Measurements from ENCODE around the gene TOPBP1. TPM values are rescaled to one million over a fixed set of nuclear protein-coding genes. Genes with fewer than 3 reads are reported as not detected.
"Not testable (repeated sequence)": the region's sequence is repeated elsewhere in the genome, so short reads cannot be mapped to it uniquely, and the experiment has no call there.

Gene TOPBP1
- total RNA-seq, 1 donor from 2014 or later, result 10.6 TPM

DNA sequence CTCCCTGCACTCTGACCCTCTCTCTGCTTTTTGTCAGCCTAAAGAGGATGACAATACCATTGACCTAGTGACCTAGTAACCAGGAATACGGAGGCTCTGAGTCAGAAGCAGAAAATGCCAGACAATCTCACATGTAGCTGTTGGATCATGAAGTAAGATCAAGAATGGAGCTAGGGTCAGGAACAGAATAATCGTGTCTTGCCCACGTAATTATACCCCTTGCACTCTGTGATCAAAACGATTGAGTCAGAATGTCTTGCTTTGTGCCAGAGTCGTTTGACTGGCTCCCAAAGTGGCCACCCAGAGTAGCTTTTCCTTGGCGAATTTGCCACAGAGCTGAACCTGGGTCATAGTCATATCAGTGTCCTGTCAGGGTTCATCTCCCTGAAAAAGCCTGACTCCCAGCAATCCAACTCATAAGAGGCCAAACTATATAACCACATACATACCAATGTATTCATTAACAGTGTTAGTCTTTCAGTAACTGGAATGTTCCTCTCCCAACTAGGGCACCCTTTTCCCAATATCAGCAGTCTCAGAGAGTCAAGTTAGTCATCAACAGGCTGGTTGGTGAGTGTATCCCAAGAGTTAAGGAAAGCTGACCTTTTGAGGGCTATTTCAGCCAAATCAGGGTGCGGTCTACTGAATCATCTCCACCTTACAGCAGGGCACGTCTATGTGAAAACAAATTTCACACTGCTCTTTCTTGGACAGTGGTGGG is 93.3 kb downstream of the TOPBP1 start:
- Histone ChIP-seq H3K4me3 (no peak overlapping the region), H3K27ac (peak overlapping the region; percentile 5 to 83), H3K9me3 (no peaks in the 10 kb centered on the region), H3K36me3 (no peaks in the 10 kb centered on the region), H3K27me3 (no peaks in the 10 kb centered on the region), H3K4me1 (peaks cover 8 to 23% of the 10 kb centered on the region in 2 donors)
- TF ChIP-seq CTCF (IDR thresholded peaks at IDR 0.05), result no peak
- DNase-seq (ENCODE audit: low spot score in 2 of 2), result no peak
- intact Hi-C loops (cut with DNase I), result loop anchor here (2.0 kb wide), 1 partner anchor 20 kb away; no protein-coding TSS in a partner anchor

GRCh38 chr3:133563816-133564215 is 97.9 kb downstream of the TOPBP1 start:
- intact Hi-C loops (cut with DNase I), result no loop called here

GRCh38 chr3:133563186-133563591 is 98.6 kb downstream of the TOPBP1 start:
- Histone ChIP-seq H3K36me3 (no peaks in the 10 kb centered on the region), H3K4me1 (no peaks in the 10 kb centered on the region), H3K27ac (no peak overlapping the region), H3K4me3 (no peak overlapping the region), H3K9me3 (no peaks in the 10 kb centered on the region), H3K27me3 (no peaks in the 10 kb centered on the region)
- intact Hi-C loops (cut with DNase I), result no loop called here
- DNase-seq (ENCODE audit: low spot score in 2 of 2), result no peak
- no peak for TF ChIP-seq CTCF (IDR thresholded peaks at IDR 0.05)

More at GRCh38 chr3:133563816-133564215, 97.9 kb downstream of the TOPBP1 start:
- Histone ChIP-seq H3K4me1 (no peaks in the 10 kb centered on the region), H3K27ac (no peak overlapping the region), H3K9me3 (no peaks in the 10 kb centered on the region), H3K4me3 (no peak overlapping the region), H3K36me3 (no peaks in the 10 kb centered on the region), H3K27me3 (no peaks in the 10 kb centered on the region)
- no peak for DNase-seq (ENCODE audit: low spot score in 2 of 2)
- TF ChIP-seq CTCF (IDR thresholded peaks at IDR 0.05), result no peak

DNA sequence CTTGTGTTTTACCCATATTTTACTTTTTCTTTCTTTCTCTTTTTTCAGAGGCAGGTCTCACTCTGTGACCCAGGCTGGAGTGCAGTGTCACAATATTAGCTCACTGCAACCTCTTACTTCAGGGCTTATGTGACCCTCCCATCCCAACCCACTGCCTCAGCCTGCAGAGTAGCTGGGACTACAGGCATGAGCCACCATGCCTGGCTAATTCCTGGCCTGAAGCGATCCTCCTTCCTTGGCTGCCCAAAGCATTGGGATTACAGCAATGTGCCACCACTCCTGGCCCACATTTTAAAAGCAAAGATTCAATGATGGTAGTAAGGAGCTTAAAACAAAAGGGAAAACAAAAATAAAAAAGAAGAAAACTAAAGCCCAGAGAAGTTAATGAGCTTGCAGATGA is 99.4 kb downstream of the TOPBP1 start:
- no peaks in the 10 kb centered on the region for H3K4me1 ChIP-seq
- no peak for TF ChIP-seq CTCF (IDR thresholded peaks at IDR 0.05)
- H3K4me3 ChIP-seq, result no peak overlapping the region
- no peak for DNase-seq (ENCODE audit: low spot score in 2 of 2)
- intact Hi-C loops (cut with DNase I), result no loop called here
- H3K36me3 ChIP-seq, result no peaks in the 10 kb centered on the region
- H3K27me3 ChIP-seq, result no peaks in the 10 kb centered on the region
- no peaks in the 10 kb centered on the region for H3K9me3 ChIP-seq
- H3K27ac ChIP-seq, result no peak overlapping the region

DNA sequence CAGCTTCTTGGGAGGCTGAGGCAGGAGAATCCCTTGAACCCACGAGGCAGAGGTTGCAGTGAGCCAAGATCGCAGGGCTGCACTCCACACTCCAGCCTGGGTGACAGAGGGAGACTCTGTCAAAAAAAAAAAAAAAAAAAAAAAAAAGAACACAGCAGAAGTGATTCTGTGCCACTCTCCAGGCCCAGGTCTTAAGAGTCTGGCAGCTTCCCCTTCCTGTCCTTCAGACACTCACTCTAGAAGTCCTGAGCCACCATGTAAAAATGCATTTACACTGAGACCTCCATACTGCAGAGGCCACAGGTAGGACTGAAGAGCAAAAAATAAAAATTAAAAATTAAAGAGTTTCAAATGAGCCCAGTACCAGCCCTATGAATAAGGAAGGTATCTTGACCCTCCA is 100.1 kb downstream of the TOPBP1 start:
- intact Hi-C loops (cut with DNase I), result no loop called here
- no peak for TF ChIP-seq CTCF (IDR thresholded peaks at IDR 0.05)

GRCh38 chr3:133551589-133551988 is 110.2 kb downstream of the TOPBP1 start:
- H3K27ac ChIP-seq; intact Hi-C loops (cut with DNase I); H3K27me3 ChIP-seq; H3K4me1 ChIP-seq; H3K36me3 ChIP-seq; H3K4me3 ChIP-seq; H3K9me3 ChIP-seq: not testable (repeated sequence)
- peak in 1 of 2 donors; percentile 37 for DNase-seq (ENCODE audit: low spot score in 2 of 2)

More for the DNA sequence above, 100.1 kb downstream of the TOPBP1 start:
- DNase-seq (ENCODE audit: low spot score in 2 of 2), result no peak
- H3K4me3 ChIP-seq, result no peak overlapping the region
- H3K36me3 ChIP-seq, result no peaks in the 10 kb centered on the region
- no peaks in the 10 kb centered on the region for H3K9me3 ChIP-seq
- H3K4me1 ChIP-seq, result no peaks in the 10 kb centered on the region
- H3K27ac ChIP-seq, result no peak overlapping the region
- H3K27me3 ChIP-seq, result no peaks in the 10 kb centered on the region

Other genes starting within 250 kb of the TOPBP1 start
- 24.6 TPM for gene CDV3, start 88.3 kb downstream of the TOPBP1 start, total RNA-seq
- 62.8 TPM for gene TF, start 84.5 kb upstream of the TOPBP1 start, total RNA-seq
- gene SRPRB, start 143.9 kb upstream of the TOPBP1 start, total RNA-seq, result 16.1 TPM
- 0.75 TPM for gene RAB6B, start 233.9 kb upstream of the TOPBP1 start, total RNA-seq